NCI-H1417 (cell line): ENCODE measurements around the gene EEF2KMT.
"Not testable (repeated sequence)": the region's sequence is repeated elsewhere in the genome, so short reads cannot be mapped to it uniquely, and the experiment has no call there.

Experiments used
- DNase-seq, 3 experiments: peaks; one replicate each; lab custom pipeline; 2025; lab: John Stamatoyannopoulos, UW

Gene EEF2KMT, protein sequence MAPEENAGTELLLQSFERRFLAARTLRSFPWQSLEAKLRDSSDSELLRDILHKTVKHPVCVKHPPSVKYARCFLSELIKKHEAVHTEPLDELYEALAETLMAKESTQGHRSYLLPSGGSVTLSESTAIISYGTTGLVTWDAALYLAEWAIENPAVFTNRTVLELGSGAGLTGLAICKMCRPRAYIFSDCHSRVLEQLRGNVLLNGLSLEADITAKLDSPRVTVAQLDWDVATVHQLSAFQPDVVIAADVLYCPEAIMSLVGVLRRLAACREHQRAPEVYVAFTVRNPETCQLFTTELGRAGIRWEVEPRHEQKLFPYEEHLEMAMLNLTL

DNA sequence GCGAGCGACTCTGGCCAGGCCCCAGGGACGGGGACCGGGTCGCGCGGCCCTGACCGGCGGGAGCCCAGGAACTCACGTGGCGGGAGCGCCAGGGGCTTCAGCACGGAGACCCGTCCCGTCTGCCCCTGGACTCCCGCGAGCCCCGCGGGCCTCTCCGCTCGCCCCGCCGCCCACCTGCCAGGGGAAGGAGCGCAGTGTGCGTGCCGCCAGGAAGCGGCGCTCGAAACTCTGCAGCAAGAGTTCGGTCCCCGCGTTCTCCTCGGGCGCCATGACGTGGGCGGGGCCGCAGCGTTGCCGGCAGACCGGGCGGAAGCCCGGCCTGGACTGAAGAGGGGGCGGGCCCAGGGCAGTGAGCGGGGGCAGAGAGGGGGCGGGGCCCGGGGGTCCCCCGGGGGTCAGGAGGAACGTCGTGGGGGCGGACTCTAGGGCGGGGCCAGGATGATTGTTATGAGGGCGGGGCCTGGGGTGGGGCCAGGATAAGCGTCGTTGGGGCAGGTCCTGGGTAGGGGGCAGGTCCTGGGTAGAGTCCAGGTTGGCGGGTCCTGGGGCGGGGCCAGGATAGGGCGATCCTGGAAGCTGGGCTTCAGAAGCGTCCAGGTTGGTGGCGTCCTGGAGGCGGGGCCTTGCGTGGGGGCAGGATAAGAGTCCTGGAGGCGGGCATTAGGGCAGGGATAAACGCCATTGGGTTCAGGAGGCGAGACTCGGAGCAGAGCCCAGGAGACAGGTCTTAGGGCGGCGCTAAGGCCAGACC lies at the start of gene EEF2KMT:
TSS of gene EEF2KMT (minus strand) at position 326 of the 751 bp plus-strand sequence. CDS start at position 270, 56 bp downstream.
- peak; percentile 94 to 99 (median 99) for DNase-seq

GRCh38 chr16:5144621-5144956 lies 47.0 kb upstream of the EEF2KMT start:
- DNase-seq: not testable (repeated sequence)

DNA sequence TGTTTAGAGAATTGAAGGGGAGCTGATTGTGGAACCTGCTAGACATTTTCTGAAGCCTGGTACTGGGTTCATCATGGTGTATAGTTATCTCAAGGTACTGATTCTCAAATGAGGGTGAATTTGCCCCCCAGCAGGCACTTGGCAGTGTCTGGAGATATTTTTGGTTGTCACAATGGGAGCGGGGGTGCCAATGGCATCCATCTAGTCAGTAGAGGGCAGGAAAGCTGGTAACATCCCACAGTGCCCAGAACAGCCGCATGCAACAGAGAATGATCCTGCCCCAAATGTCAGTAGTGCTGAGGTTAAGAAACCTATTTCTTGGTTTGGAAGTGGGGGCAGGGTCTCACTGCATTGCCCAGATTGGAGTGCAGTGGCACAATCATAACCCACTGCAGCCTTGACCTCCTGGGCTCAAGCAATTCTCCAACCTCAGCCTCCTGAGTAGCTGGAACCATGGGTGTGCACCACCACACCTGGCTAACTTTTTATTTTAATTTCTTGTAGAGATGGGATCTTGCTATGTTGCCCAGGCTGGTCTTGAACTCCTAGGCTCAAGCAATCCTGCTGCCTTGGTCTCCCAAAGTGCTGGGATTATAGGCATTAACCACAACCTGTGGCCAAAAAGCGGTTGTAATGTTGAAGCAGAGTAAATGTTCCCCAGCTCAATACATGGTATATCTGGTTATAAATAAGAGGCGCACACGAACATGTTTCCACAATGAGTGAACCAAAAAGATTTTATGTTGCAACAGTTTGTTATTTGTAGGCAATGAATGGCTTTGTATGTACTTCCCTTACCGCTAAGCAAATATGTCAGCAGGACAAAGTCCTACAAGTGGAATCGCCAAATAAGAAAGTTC lies 46.4 kb upstream of the EEF2KMT start:
- no peak for DNase-seq

DNA sequence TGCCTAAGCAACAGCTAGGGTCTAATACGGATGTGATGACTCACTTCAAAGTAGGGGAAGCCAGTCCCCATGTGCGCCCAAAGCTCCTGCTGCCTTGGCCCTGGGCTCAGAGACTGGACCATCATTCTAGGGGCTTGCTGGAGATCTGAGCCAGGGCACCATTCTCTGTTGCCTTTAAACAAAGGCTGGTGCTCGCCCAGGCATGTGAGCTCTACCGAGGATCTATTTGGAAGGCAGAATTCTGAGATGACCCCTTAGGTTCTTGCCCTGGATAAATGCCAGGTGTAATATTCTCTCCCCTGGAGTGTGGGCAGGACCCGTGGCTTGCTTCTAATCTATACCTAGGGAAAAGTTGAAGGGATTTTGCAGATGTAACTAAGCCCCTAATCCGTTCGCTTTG lies 42.6 kb upstream of the EEF2KMT start:
- DNase-seq: not testable (repeated sequence)

DNA sequence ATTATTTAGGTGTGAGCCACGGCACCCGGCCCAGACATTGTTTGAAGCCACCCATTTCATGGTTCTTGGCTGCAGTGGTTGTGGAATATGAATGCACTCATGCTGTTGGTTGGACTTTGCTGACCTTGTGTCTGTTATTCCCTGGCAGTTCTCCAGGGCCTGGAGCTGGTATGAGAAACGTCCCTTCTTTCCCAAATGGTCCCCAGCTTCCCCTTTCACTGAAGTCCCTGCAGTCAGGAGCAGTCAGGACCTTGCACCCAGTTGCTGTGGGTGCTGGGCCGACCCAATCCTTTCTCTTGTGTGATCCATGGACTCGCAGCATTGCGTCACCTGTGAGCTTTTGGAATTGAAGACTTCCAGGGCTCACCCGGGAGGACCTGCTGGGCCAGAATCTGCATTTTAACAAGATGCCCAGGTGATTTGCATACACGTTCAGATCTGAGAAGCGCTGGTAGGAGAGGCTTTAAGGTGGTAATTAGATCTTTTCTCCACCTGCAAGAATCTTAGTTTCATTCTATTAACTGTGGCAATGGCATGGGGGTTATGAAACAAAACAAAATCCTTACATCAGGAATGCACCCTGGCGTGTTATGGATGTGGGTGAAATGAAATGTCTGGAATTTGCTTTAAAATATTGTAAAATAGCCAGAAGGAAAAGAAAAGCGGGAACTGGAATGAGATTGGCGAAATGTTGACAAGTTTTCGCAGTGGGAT lies 37.3 kb upstream of the EEF2KMT start:
- DNase-seq: not testable (repeated sequence)

- peak in 1 of 3 experiments; percentile 4 for DNase-seq
Observed at GRCh38 chr16:5132915-5133600, 35.5 kb upstream of the EEF2KMT start.

GRCh38 chr16:5131467-5132004 lies 33.9 kb upstream of the EEF2KMT start:
- DNase-seq: not testable (repeated sequence)

DNA sequence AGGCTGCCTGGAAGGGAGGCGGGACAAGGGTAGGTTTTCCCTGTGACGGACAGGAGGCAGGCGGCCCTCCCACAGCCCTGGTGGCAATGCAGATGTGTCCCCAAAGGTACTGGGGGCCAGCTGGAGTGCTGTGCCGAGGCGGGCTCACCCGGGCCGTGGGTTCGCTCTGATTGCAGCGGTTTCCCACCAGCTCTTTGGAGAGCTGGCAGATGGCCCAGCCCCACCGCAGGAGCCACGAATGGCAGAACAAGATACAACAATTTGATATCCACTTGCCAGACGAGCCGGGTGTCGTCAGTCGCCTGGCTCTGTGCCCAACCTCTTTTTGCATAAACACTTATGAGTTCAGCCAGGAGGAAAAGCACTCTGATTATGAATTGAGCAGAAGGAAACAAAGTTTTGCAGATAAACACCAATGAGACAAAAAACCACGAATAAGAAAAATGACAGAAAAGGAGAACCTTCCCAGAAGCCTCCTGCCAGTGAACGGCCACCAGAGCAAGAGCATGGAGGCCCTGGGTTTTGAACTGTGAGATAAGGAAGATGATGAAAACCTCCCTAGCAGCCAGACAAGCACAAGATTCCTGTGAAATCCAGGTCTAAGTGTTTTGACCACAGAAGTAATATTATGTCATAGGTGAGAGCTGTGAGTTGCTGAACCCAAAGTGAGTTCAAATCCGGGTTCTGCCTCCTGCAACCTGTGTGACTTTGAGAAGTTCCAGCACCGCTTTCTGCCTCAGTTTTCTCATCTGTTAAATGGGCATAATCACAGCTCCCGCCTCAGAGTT lies 19.9 kb upstream of the EEF2KMT start:
- DNase-seq: peak; percentile 70 to 84 (median 82)

DNA sequence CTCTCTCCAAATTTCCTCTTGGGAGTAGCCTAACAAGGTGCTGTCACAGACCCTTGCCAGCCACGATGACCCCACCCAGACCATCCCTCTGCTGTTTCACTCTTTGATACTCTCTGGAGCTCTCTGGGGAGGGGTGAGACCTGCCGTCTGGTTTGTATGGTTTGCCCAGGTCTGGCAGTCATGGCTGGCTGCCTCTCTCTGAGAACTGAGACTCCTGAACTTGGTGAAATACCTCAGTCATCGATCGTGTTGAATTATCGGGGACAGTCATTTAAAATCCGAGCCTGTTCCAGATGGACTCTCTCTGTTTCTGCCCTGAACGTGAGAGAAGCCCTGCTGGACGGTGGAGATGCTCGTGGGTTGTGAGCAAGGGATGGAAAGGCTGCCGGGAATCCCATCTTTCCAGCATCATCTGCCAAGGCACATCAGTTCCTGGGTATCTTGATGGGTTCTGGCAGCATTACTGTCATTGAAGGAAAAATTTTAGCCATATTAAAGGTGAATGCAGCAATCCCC lies 19.2 kb upstream of the EEF2KMT start:
- DNase-seq: not testable (repeated sequence)

- DNase-seq: not testable (repeated sequence)
Observed at GRCh38 chr16:5110933-5111332, 13.3 kb upstream of the EEF2KMT start.

DNA sequence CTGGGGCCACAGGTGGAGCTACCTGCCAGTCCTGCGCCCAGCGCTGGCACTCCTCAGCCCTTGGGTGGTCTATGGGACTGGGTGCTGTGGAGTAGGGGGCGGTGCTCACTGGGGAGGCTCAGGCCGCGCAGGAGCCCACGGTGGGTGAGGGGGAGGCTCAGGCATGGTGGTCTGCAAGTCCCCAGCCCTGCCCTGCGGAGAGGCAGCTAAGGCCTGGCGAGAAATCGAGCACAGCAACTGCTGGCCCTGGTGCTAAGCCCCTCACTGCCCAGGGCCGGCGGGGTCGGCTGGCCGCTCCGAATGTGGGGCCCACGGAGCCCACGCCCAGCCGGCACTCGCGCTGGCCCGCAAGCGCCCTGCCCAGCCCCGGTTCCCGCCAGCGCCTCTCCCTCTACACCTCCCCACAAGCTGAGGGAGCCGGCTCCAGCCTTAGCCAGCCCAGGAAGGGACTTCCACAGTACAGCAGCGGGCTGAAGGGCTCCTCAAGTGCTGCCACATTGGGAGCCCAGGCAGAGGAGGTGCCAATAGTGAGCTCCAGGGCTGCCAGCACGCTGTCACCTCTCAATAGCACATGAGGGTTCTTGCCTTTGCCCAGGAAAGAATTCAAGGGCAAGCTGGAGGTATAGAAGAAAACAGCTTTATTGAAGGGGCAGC lies 11.0 kb upstream of the EEF2KMT start:
- DNase-seq: no peak

DNA sequence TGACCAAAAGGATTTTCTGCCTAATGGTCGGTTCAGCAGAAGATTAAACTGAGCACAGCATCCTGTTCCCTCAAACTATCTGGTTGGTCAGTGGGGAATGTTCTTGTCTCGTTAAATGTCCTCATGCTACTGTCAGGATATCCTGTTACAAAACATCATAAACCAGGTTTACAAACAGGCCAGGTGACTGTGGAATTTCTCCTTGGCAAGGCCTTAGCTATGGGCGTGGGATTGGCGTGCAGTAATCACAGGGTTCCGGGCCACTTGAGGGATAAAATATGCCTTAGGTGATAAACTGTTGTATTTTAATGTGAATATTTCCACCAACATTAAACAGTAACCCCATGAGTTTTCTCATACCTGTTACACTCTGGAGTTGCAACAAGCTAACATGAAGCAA lies 7.4 kb upstream of the EEF2KMT start:
- DNase-seq: peak in 1 of 3 experiments; percentile 19

DNA sequence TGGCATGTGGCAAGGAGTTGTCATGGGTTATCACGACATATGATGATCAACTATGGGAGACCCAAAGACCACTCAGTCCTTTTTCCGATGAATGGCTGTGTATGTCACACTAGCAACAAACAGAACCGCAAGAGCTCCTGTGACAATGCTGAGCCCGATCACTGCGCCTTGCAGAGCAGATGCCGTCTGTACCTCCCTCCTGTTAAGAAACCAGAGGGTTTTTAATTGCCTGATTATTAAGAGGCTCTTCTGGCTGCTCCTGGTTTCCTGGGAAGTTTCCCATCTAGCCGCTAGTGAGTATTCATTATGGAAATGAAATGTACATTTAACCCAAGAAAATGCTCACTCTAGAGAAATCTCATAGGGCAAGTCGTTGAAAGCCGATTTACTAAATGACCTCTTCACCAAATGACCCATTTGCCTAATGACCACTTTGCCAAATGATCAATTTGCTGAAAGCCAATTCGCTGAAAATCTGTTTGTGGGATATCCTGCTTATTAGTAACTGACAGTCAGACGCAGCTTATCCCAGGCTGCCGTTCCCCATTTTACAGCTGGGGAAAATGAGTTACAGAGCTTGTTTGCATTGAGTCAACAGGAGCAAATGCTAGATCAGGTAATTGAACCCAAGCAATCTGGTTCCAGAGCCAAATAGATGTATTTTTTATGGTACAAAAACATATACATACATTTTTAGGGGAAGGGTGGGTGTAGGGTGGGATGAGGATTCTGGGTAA lies 5.9 kb upstream of the EEF2KMT start:
- DNase-seq: peak in 1 of 3 experiments; percentile 34

GRCh38 chr16:5099174-5099573 lies 1.6 kb upstream of the EEF2KMT start:
- DNase-seq: not testable (repeated sequence)

GRCh38 chr16:5098221-5099159 lies 895 bp upstream of the EEF2KMT start:
- peak; percentile 4 to 60 (median 53) for DNase-seq

- peak in 2 of 3 experiments; percentile 32 to 53 for DNase-seq
Observed at GRCh38 chr16:5097061-5097469, 530 bp downstream of the EEF2KMT start.

DNA sequence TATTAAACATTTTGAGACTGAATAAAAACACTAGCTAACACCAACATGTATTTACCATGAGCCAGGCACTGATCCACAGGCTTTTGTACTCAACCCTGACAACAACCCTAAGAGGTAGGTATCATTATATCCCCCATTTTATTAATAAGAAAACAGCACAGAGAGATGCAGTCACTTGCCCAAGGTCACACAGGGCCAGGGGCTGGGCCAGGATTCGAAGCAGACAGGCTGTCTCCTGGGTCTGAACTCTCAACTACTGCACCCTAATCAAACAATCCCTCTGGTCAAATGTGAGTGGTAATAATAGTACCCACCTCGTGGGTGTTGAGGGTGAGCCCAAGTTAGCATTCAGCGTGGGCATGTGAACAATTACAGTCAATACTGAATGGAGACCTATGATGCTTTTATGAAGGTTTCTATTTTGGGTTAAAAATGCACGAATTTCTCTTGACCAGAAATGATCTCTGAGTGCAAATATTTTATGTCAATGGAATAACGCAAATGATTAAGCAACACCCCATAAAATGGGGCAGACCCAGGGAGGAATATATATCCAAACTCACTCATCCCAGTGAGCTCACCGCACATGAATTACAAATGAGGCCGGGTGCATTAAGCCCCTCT lies 1.0 kb downstream of the EEF2KMT start:
- not testable (repeated sequence) for DNase-seq
